ENCODE data around the gene OR8J1. TPM values are rescaled to one million over a fixed set of nuclear protein-coding genes. Genes with fewer than 3 reads are reported as not detected.
"Not testable (repeated sequence)": the region's sequence is repeated elsewhere in the genome, so short reads cannot be mapped to it uniquely, and the experiment has no call there.

OR8J1 gene
- total RNA-seq, 4 donors from 2014 or later, result not detected

DNA sequence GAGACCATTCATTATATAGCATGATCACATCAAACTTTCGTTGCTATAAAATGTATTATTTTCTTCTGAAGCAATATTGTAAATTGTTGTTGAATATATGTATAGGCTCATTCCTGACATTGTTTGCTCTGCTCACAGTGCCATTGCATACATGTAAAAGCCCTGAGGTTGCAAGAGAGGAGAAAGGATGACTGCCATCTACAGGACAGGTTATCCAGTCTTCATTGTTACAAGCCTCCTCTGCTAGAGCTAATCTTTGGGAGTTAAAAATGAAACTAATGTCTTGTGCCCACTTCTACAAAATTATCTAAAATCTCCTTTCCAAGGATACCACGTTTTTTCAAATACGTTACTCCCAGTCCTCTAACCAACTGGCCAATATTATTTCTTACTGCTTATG lies 42.0 kb downstream of the OR8J1 start:
- Histone ChIP-seq H3K4me3 (no peak overlapping the region), H3K9me3 (no peaks in the 10 kb centered on the region), H3K27ac (replicated peaks in 1 of 4) (no peak overlapping the region), H3K27me3 (no peaks in the 10 kb centered on the region), H3K4me1 (no peaks in the 10 kb centered on the region), H3K36me3 (no peaks in the 10 kb centered on the region)
- WGBS, result 54% methylated on average over 3 of the region's 3 CpGs
- no peak for TF ChIP-seq EP300 (IDR thresholded peaks at IDR 0.05)
- TF ChIP-seq POLR2A (IDR thresholded peaks at IDR 0.05; ENCODE audit: low read depth), result no peak
- TF ChIP-seq, protein P1, sequence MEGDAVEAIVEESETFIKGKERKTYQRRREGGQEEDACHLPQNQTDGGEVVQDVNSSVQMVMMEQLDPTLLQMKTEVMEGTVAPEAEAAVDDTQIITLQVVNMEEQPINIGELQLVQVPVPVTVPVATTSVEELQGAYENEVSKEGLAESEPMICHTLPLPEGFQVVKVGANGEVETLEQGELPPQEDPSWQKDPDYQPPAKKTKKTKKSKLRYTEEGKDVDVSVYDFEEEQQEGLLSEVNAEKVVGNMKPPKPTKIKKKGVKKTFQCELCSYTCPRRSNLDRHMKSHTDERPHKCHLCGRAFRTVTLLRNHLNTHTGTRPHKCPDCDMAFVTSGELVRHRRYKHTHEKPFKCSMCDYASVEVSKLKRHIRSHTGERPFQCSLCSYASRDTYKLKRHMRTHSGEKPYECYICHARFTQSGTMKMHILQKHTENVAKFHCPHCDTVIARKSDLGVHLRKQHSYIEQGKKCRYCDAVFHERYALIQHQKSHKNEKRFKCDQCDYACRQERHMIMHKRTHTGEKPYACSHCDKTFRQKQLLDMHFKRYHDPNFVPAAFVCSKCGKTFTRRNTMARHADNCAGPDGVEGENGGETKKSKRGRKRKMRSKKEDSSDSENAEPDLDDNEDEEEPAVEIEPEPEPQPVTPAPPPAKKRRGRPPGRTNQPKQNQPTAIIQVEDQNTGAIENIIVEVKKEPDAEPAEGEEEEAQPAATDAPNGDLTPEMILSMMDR (IDR thresholded peaks at IDR 0.05), result no peak
- TF ChIP-seq POLR2AphosphoS5 (IDR thresholded peaks at IDR 0.05), result no peak
- DNase-seq (ENCODE audit: extremely low spot score), result no peak
- intact Hi-C loops (cut with DNase I), result no loop called here

DNA sequence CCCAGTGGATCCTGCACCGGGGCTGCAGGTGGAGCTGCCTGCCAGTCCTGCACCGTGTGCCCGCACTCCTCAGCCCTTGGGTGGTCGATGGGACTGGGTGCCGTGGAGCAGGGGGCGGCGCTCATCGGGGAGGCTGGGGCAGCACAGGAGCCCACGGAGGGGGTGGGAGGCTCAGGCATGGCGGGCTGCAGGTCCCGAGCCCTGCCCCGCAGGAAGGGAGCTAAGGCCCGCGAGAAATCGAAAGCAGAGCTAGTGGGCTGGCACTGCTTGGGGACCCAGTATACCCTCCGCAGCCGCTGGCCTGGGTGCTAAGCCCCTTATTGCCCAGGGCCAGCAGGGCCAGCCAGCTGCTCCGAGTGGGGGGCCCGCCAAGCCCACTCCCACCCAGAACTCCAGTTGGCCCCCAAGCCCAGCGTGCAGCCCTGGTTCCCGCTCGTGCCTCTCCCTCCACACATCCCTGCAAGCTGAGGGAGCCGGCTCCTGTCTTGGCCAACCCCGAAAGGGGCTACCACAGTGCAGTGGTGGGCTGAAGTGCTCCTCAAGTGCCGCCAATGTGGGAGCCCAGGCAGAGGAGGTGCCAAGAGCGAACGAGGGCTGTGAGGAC lies 47.9 kb downstream of the OR8J1 start:
- 96% methylated on average over 4 of the region's 27 CpGs for WGBS
- H3K36me3 ChIP-seq; H3K27ac ChIP-seq (replicated peaks in 1 of 4); H3K4me1 ChIP-seq; intact Hi-C loops (cut with DNase I); DNase-seq (ENCODE audit: extremely low spot score); H3K27me3 ChIP-seq; H3K9me3 ChIP-seq; H3K4me3 ChIP-seq: not testable (repeated sequence)

DNA sequence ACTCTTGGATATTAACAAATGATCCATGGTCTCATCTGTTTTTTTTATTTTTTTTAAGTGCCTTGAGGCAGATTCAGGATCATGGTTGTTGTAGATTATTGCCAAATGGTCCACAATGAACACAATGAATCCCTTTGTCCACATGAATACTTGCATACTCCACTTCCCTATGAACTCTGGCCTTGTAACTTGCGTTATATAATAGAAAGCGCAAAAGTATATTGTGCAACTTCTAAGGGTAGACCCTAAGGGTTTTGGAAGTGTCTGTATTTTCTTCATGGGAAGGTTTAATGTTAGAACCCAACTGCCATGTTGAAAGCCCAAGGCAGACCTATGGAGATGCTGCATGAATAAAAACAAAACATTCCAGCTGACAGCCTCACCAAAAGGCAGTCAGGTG lies 50.3 kb downstream of the OR8J1 start:
- H3K36me3 ChIP-seq, result no peaks in the 10 kb centered on the region
- DNase-seq (ENCODE audit: extremely low spot score), result no peak
- no peak overlapping the region for H3K4me3 ChIP-seq
- H3K9me3 ChIP-seq, result no peaks in the 10 kb centered on the region
- intact Hi-C loops (cut with DNase I), result no loop called here
- no peaks in the 10 kb centered on the region for H3K27me3 ChIP-seq
- 78% methylated on average over 2 of the region's 2 CpGs for WGBS
- TF ChIP-seq POLR2AphosphoS5 (IDR thresholded peaks at IDR 0.05), result no peak
- TF ChIP-seq, protein P1 (IDR thresholded peaks at IDR 0.05), result no peak
- no peak for TF ChIP-seq POLR2A (IDR thresholded peaks at IDR 0.05; ENCODE audit: low read depth)
- TF ChIP-seq EP300 (IDR thresholded peaks at IDR 0.05), result no peak
- H3K4me1 ChIP-seq, result no peaks in the 10 kb centered on the region
- H3K27ac ChIP-seq (replicated peaks in 1 of 4), result no peak overlapping the region

DNA sequence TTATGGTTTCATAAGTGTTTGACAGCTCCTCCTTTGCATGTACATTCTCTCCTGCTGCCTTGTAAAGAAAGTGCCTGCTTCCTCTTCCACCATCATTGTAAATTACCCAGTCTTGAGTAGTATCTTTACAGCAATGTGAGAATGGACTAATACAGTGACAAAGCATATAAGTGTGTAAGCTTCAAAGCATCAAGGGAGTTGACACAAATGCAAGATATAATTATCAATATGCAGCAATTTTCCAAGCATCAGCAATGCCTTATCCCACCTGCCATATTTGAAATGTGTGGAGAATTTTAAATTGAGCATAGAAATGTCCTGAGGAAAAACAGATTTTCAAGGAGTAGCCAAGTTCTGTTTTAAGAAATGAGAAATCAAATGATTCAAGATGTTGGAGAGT lies 56.7 kb downstream of the OR8J1 start:
- TF ChIP-seq, protein P1 (IDR thresholded peaks at IDR 0.05), result no peak
- no peak for TF ChIP-seq EP300 (IDR thresholded peaks at IDR 0.05)
- no peak for TF ChIP-seq POLR2AphosphoS5 (IDR thresholded peaks at IDR 0.05)
- no peak for TF ChIP-seq POLR2A (IDR thresholded peaks at IDR 0.05; ENCODE audit: low read depth)
- no peaks in the 10 kb centered on the region for H3K36me3 ChIP-seq
- intact Hi-C loops (cut with DNase I), result no loop called here
- no peak for DNase-seq (ENCODE audit: extremely low spot score)
- H3K4me3 ChIP-seq, result no peak overlapping the region
- no peaks in the 10 kb centered on the region for H3K4me1 ChIP-seq
- no peak overlapping the region for H3K27ac ChIP-seq (replicated peaks in 1 of 4)
- H3K27me3 ChIP-seq, result no peaks in the 10 kb centered on the region
- H3K9me3 ChIP-seq, result no peaks in the 10 kb centered on the region

Other genes with a start within 250 kb of the OR8J1 start
- gene OR8H3, start 231.9 kb upstream of the OR8J1 start, total RNA-seq, result not detected
- not detected for gene OR8J3, start 214.1 kb upstream of the OR8J1 start, total RNA-seq
- gene OR8K5, start 194.0 kb upstream of the OR8J1 start, total RNA-seq, result not detected
- not detected for gene OR5J2, start 177.7 kb upstream of the OR8J1 start, total RNA-seq
- gene OR5T2, start 120.0 kb upstream of the OR8J1 start, total RNA-seq, result not detected
- not detected for gene OR5T3, start 102.0 kb upstream of the OR8J1 start, total RNA-seq
- not detected for gene OR5T1, start 80.1 kb upstream of the OR8J1 start, total RNA-seq
- not detected for gene OR8H1, start 62.0 kb upstream of the OR8J1 start, total RNA-seq
- gene OR8K3, start 39.1 kb upstream of the OR8J1 start, total RNA-seq, result not detected
- gene OR8K1, start 8.3 kb upstream of the OR8J1 start, total RNA-seq, result not detected
- gene OR8U1, start 21.3 kb downstream of the OR8J1 start, total RNA-seq, result not detected
- gene OR5AL1, start 58.4 kb downstream of the OR8J1 start, total RNA-seq, result not detected
- not detected for gene OR5M3, start 119.1 kb downstream of the OR8J1 start, total RNA-seq
- not detected for gene OR5M8, start 137.1 kb downstream of the OR8J1 start, total RNA-seq
- gene OR5M11, start 189.0 kb downstream of the OR8J1 start, total RNA-seq, result not detected
- not detected for gene OR5M10, start 223.4 kb downstream of the OR8J1 start, total RNA-seq

Data from esophagus muscularis mucosa (tissue), 4 donors.